HCT116 (cell line): ENCODE measurements around the gene CINP.

Experiments
- EZH2phosphoT487 ChIP-seq: fragments of 200-600 bp; IDR thresholded peaks from 2 replicates; pipeline ENCODE4 v1.6.1; 2018; ENCODE audit warnings: antibody characterized with exemption, borderline replicate concordance
- SP1 ChIP-seq: IDR thresholded peaks from 2 replicates; pipeline ENCODE4 v1.6.1; 2012; ENCODE audit warnings: low read depth
- YY1 ChIP-seq: IDR thresholded peaks from 2 replicates; pipeline ENCODE4 v1.6.1; 2011; ENCODE audit warnings: low read length, low read depth, moderate library complexity, mild to moderate bottlenecking; ENCODE audit not compliant: insufficient replicate concordance; ENCODE audit errors: extremely low read depth
- TF ChIP-seq, protein P1 (sequence below), 3 experiments: fragments of 200-600 bp in 1 of 3; sonication (generic) in 1 of 3; IDR thresholded peaks in 2 of 3; conservative IDR thresholded peaks in 1 of 3; 2 replicates each; pipeline ENCODE4 v1.5.1; 2012 to 2017; ENCODE audit warnings: low read depth in 2 of 3, low read length in 2 of 3, antibody characterized with exemption in 1 of 3, borderline replicate concordance in 1 of 3, control low read depth in 1 of 3, mild to moderate bottlenecking in 1 of 3, mixed read lengths in 1 of 3, mixed run types in 1 of 3, moderate library complexity in 1 of 3; ENCODE audit not compliant: insufficient read depth in 1 of 3
- TF ChIP-seq, protein P2 (sequence below): IDR thresholded peaks from 2 replicates; pipeline ENCODE4 v1.6.1; 2011; ENCODE audit warnings: mild to moderate bottlenecking, low read length, moderate library complexity; ENCODE audit not compliant: insufficient replicate concordance; ENCODE audit errors: extremely low read depth

GRCh38 chr14:102326583-102326982 is 36.1 kb downstream of the CINP start:
- TF ChIP-seq, protein P1, sequence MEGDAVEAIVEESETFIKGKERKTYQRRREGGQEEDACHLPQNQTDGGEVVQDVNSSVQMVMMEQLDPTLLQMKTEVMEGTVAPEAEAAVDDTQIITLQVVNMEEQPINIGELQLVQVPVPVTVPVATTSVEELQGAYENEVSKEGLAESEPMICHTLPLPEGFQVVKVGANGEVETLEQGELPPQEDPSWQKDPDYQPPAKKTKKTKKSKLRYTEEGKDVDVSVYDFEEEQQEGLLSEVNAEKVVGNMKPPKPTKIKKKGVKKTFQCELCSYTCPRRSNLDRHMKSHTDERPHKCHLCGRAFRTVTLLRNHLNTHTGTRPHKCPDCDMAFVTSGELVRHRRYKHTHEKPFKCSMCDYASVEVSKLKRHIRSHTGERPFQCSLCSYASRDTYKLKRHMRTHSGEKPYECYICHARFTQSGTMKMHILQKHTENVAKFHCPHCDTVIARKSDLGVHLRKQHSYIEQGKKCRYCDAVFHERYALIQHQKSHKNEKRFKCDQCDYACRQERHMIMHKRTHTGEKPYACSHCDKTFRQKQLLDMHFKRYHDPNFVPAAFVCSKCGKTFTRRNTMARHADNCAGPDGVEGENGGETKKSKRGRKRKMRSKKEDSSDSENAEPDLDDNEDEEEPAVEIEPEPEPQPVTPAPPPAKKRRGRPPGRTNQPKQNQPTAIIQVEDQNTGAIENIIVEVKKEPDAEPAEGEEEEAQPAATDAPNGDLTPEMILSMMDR (IDR thresholded peaks at IDR 0.05 in 2 of 3, conservative IDR thresholded peaks at IDR 0.05 in 1 of 3; ENCODE audit: borderline replicate concordance in 1 of 3, insufficient read depth in 1 of 3, low read depth in 2 of 3, low read length in 2 of 3) = no peak
- no peak for TF ChIP-seq YY1
- TF ChIP-seq EZH2phosphoT487 = no peak
- no peak for TF ChIP-seq SP1
- TF ChIP-seq, protein P2, sequence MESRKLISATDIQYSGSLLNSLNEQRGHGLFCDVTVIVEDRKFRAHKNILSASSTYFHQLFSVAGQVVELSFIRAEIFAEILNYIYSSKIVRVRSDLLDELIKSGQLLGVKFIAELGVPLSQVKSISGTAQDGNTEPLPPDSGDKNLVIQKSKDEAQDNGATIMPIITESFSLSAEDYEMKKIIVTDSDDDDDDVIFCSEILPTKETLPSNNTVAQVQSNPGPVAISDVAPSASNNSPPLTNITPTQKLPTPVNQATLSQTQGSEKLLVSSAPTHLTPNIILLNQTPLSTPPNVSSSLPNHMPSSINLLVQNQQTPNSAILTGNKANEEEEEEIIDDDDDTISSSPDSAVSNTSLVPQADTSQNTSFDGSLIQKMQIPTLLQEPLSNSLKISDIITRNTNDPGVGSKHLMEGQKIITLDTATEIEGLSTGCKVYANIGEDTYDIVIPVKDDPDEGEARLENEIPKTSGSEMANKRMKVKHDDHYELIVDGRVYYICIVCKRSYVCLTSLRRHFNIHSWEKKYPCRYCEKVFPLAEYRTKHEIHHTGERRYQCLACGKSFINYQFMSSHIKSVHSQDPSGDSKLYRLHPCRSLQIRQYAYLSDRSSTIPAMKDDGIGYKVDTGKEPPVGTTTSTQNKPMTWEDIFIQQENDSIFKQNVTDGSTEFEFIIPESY = no peak
